ENCODE measurements around the gene TMEM174. TPM values are rescaled to one million over a fixed set of nuclear protein-coding genes. Genes with fewer than 3 reads are reported as not detected.

Gene TMEM174
- total and polyA plus RNA-seq, 2 of the 4 experiments (the other 2 are of a cell fraction): not detected

GRCh38 chr5:73170522-73170921 is 2.5 kb upstream of the TMEM174 start:
- POLR2A ChIA-PET (ENCODE audit: unreplicated experiment): no interaction called here
- Histone ChIP-seq H3K27me3 (ENCODE audit: control insufficient read depth, insufficient read depth, low read length) (peaks cover 20% of the 10 kb centered on the region), H2AK9ac (replicated peaks; ENCODE audit: low read depth, low read length, poor library complexity) (no peak overlapping the region), H2AFZ (replicated peaks; ENCODE audit: low read length, poor library complexity) (no peak overlapping the region), H3K14ac (replicated peaks; ENCODE audit: low read depth, low read length) (no peak overlapping the region), H3K9ac (ENCODE audit: low read depth, low read length) (no peak overlapping the region), H2BK15ac (ENCODE audit: low read depth, low read length) (no peak overlapping the region), H3K4ac (ENCODE audit: low read depth, low read length) (no peak overlapping the region), H2BK5ac (ENCODE audit: low read depth, low read length, poor library complexity, severe bottlenecking) (no peak overlapping the region), H4K20me1 (ENCODE audit: insufficient read depth, low read length) (no peaks in the 10 kb centered on the region), H4K91ac (ENCODE audit: insufficient read depth, low read depth, low read length) (no peak overlapping the region), H3K4me2 (ENCODE audit: low read depth, low read length) (no peak overlapping the region), H3K56ac (ENCODE audit: extremely low read depth, insufficient read depth, low read length) (no peak overlapping the region), H3K4me1 (ENCODE audit: control insufficient read depth, insufficient read depth, low read length) (peaks cover 2% of the 10 kb centered on the region; the same call in 1 of the 2 replicates), H3K4me3 (ENCODE audit: insufficient read depth, low read depth, low read length) (no peak overlapping the region), H2BK20ac (ENCODE audit: low read depth, low read length) (no peak overlapping the region), H4K5ac (ENCODE audit: low read depth, low read length) (no peak overlapping the region), H3K9me1 (ENCODE audit: insufficient read depth, low read length) (no peaks in the 10 kb centered on the region), H3K9me3 (ENCODE audit: control insufficient read depth, insufficient read depth, low read length) (no peaks in the 10 kb centered on the region), H2BK120ac (ENCODE audit: low read depth, low read length) (no peak overlapping the region), H3K79me1 (ENCODE audit: low read depth in 1 of 2, low read length in 2 of 2) (no peaks in the 10 kb centered on the region), H3K27ac (ENCODE audit: insufficient read depth, low read length) (no peak overlapping the region), H2AK5ac (ENCODE audit: low read depth, low read length) (no peak overlapping the region), H3K23ac (ENCODE audit: low read depth, low read length) (no peak overlapping the region), H3K18ac (ENCODE audit: low read depth, low read length) (no peak overlapping the region), H3K36me3 (ENCODE audit: control insufficient read depth, insufficient read depth, low read length) (no peaks in the 10 kb centered on the region), H4K8ac (ENCODE audit: low read depth in 2 of 2, low read length in 2 of 2) (no peak overlapping the region)
- intact Hi-C loops (cut with micrococcal nuclease) (no loop called here), in situ Hi-C loops (cut with MboI; ENCODE audit: low sequenced_read_pairs) (no loop called here), dilution Hi-C loops (cut with HindIII; ENCODE audit: low sequenced_read_pairs, unreplicated experiment) (no loop called here)
- DNase-seq: peak; percentile 7
- TF ChIP-seq RAD21 (IDR thresholded peaks at IDR 0.05; ENCODE audit: low read length) (peak; percentile 26; the same call in 1 of the 2 replicates), CHD1 (IDR thresholded peaks at IDR 0.05; ENCODE audit: low read depth, low read length) (no peak), POLR2A (IDR thresholded peaks at IDR 0.05; ENCODE audit: low read depth, low read length) (no peak), CEBPB (IDR thresholded peaks at IDR 0.05; ENCODE audit: low read depth, low read length) (no peak), RCOR1 (IDR thresholded peaks at IDR 0.05; ENCODE audit: insufficient replicate concordance, low read length) (no peak), BHLHE40 (IDR thresholded peaks at IDR 0.05; ENCODE audit: low read depth, low read length) (no peak), MAFK (IDR thresholded peaks at IDR 0.05; ENCODE audit: low read depth, low read length) (no peak), MAZ (IDR thresholded peaks at IDR 0.05; ENCODE audit: borderline replicate concordance, low read depth, low read length) (no peak), USF2 (IDR thresholded peaks at IDR 0.05; ENCODE audit: low read depth, low read length) (no peak), FOS (IDR thresholded peaks at IDR 0.05; ENCODE audit: low read depth, low read length) (no peak), NFE2L2 (IDR thresholded peaks at IDR 0.05; ENCODE audit: low read depth, low read length) (no peak), SMC3 (IDR thresholded peaks at IDR 0.05; ENCODE audit: low read depth, low read length) (no peak), RFX5 (IDR thresholded peaks at IDR 0.05; ENCODE audit: low read depth, low read length) (no peak), MXI1 (IDR thresholded peaks at IDR 0.05; ENCODE audit: borderline replicate concordance, low read depth, low read length) (no peak)
- TF ChIP-seq, protein P1, sequence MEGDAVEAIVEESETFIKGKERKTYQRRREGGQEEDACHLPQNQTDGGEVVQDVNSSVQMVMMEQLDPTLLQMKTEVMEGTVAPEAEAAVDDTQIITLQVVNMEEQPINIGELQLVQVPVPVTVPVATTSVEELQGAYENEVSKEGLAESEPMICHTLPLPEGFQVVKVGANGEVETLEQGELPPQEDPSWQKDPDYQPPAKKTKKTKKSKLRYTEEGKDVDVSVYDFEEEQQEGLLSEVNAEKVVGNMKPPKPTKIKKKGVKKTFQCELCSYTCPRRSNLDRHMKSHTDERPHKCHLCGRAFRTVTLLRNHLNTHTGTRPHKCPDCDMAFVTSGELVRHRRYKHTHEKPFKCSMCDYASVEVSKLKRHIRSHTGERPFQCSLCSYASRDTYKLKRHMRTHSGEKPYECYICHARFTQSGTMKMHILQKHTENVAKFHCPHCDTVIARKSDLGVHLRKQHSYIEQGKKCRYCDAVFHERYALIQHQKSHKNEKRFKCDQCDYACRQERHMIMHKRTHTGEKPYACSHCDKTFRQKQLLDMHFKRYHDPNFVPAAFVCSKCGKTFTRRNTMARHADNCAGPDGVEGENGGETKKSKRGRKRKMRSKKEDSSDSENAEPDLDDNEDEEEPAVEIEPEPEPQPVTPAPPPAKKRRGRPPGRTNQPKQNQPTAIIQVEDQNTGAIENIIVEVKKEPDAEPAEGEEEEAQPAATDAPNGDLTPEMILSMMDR (conservative IDR thresholded peaks at IDR 0.05; ENCODE audit: low read depth, low read length): peak; percentile 44
- 0 out of 2 replicates have a peak, but pooled peaks have one; percentile 28 for ATAC-seq (ENCODE audit: low read depth)
- CTCF ChIA-PET: interaction anchor here (1.2 kb wide), 1 partner anchor 51 kb away, joined by 4 read pairs; no protein-coding TSS in a partner anchor
- BruUV-seq (replicated peaks): no TSS peak

Data from IMR-90 (cell line).